ENCODE data around the gene NUP214.

The NUP214 gene

DNA sequence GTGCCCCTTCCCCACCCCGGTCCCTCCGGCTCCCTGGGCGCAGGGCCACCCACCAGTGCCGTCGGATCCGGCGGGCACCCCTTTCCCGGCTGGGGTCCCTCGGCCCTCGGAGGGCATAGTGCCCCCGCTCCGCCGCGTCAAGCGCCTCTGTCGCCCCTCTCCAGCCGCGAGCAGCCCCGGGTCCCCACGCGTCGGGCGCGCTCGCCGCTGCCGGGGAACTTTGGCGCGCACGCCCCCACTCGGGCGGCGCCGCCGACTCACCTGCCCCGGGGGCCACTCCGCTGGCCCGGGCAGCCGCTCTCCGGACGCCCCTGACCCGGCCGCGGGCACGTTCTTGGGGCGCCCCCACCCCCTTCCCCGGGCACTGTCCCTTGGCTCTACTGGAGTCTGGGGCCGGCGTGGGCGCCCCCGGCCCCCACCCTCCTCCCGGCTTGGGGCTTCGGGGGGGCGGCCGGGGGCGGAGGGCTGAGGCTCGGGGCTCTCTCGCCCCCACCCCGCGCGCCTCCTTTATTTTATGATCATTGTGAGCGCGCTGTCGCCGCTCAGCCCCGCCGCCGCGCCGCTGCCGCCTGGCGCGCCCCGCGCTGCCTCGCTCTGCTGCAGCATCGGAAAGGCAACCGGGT is 152.0 kb downstream of the NUP214 start:
- peak overlapping the region; percentile 32 for H3K4me3 ChIP-seq (replicated peaks; ENCODE audit: low read depth, low read length)
- DNase-seq (ENCODE audit: extremely low read depth, low read depth) = no peak
- no peak for TF ChIP-seq CTCF (IDR thresholded peaks at IDR 0.05; ENCODE audit: low read depth, low read length, missing control alignments)

DNA sequence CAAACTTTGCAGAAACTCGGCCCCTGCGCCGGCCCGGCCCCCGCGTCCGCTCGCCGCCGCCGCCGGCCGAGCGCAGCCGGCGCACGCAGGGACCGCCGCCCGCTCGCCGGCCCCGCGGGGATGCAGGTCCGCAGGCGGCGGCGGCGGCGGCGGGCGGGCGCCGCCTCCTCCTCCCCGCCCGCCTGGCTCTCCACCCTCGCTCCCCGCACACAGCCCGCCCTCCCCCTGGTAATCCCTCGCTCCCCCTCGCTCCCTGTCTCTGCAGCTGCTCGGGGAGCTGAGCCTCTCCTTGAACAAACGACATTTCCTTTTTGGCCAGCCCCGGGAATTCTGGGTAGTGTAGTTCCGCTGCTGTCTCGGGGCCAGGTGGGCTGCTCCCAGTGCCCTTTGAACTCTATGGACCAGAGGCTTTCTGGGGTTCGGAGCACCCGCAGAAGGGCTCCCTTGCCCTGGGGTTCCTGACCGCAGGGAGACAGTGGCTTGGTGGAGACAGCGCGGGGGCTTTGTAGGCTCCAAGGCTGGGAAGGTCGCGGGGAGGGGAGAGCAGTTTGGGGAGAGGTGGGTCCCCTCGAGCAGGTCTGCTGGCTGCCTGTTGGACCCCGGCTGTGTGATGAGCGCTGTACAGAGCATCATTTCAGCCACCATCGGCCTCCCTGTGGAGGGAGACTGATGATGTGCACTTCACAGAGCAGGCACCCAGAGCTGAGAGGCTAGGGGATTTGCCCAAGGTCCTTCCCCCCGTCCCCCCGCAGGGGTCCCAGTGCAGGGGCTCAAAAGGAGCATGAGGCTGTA is 152.7 kb downstream of the NUP214 start:
- peak; percentile 22 for DNase-seq (ENCODE audit: extremely low read depth, low read depth)
- H3K4me3 ChIP-seq (replicated peaks; ENCODE audit: low read depth, low read length) = peak overlapping the region; percentile 32
- TF ChIP-seq CTCF (IDR thresholded peaks at IDR 0.05; ENCODE audit: low read depth, low read length, missing control alignments) = no peak

GRCh38 chr9:131278702-131279111 is 153.3 kb downstream of the NUP214 start:
- TF ChIP-seq CTCF (IDR thresholded peaks at IDR 0.05; ENCODE audit: low read depth, low read length, missing control alignments) = no peak
- no peak overlapping the region for H3K4me3 ChIP-seq (replicated peaks; ENCODE audit: low read depth, low read length)
- DNase-seq (ENCODE audit: extremely low read depth, low read depth) = no peak

GRCh38 chr9:131279196-131279862 is 153.9 kb downstream of the NUP214 start:
- H3K4me3 ChIP-seq (replicated peaks; ENCODE audit: low read depth, low read length) = no peak overlapping the region

GRCh38 chr9:131279863-131280570 is 154.6 kb downstream of the NUP214 start:
- no peak overlapping the region for H3K4me3 ChIP-seq (replicated peaks; ENCODE audit: low read depth, low read length)
- DNase-seq (ENCODE audit: extremely low read depth, low read depth) = no peak
- no peak for TF ChIP-seq CTCF (IDR thresholded peaks at IDR 0.05; ENCODE audit: low read depth, low read length, missing control alignments)

More at GRCh38 chr9:131279196-131279862, 153.9 kb downstream of the NUP214 start:
- DNase-seq (ENCODE audit: extremely low read depth, low read depth) = no peak
- no peak for TF ChIP-seq CTCF (IDR thresholded peaks at IDR 0.05; ENCODE audit: low read depth, low read length, missing control alignments)

DNA sequence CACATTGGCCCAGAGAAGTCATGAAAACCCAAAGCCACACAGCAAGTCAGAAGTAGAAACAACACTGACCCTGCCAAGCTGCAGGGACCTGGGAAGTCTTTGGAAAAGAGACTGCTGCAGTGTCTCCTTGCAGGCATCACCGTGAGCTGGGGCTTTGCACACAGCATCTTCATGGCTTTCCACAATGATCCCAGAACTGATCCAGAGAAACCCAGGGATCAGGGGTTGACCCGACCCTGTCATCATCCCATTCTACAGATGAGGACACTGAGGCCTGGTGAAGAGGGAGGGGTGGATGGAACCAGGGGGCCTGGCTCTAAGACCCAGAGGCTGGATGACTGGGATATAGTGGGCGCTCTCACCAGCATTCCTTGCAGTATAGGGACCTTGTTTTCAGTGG is 155.3 kb downstream of the NUP214 start:
- H3K4me3 ChIP-seq (replicated peaks; ENCODE audit: low read depth, low read length) = no peak overlapping the region
- no peak for DNase-seq (ENCODE audit: extremely low read depth, low read depth)
- TF ChIP-seq CTCF (IDR thresholded peaks at IDR 0.05; ENCODE audit: low read depth, low read length, missing control alignments) = no peak

Data from HFF-Myc (cell line).